SK-N-SH (cell line): ENCODE results near the gene CDH13. TPM values are rescaled to one million over a fixed set of nuclear protein-coding genes. Genes with fewer than 3 reads are reported as not detected.

Experiments
- CTCF ChIA-PET: fragments of 300-600, 350-600 bp; formaldehyde crosslinking; extraction: SDS; loops from one replicate; lab custom pipeline; 2021; lab: Yijun Ruan, JAX
- POLR2A ChIA-PET: fragments of 350-600 bp; sonication (Branson Sonifier 250); formaldehyde crosslinking; extraction: SDS; loops from one replicate; lab custom pipeline; 2020; ENCODE audit warnings: antibody characterized with exemption, inconsistent platforms; lab: Yijun Ruan, JAX
- DNase-seq: peaks from one replicate; pipeline ENCODE4 v3.0.0; 2012
- H2AFZ ChIP-seq: fragments of 200-600 bp; sonication (generic); 2 replicates; pipeline ENCODE4 v1.8.1; 2016; ENCODE audit warnings: antibody characterized with exemption, mild to moderate bottlenecking, low read depth
- H3F3A ChIP-seq: fragments of 200-600 bp; sonication (generic); replicated peaks from 2 replicates; pipeline ENCODE3; 2016; ENCODE audit warnings: antibody characterized with exemption, mild to moderate bottlenecking; ENCODE audit not compliant: insufficient read depth
- H3K27ac ChIP-seq, 2 experiments: fragments of 200-500 bp in 1 of 2; fragments of 200-600 bp in 1 of 2; sonication (Bioruptor generic) in 1 of 2; sonication (generic), shearing (Covaris generic) in 1 of 2; 2 replicates each; pipeline versions ENCODE4 v1.5.1 to v1.6.1; 2014 to 2016; ENCODE audit warnings: low read depth in 2 of 2, inconsistent platforms in 1 of 2, low read length in 1 of 2, mild to moderate bottlenecking in 1 of 2, mixed read lengths in 1 of 2
- H3K27me3 ChIP-seq: fragments of 200-600 bp; sonication (generic), shearing (Covaris generic); 2 replicates; pipeline ENCODE4 v1.6.1; 2016; ENCODE audit warnings: mixed run types; ENCODE audit not compliant: insufficient read depth
- H3K36me3 ChIP-seq, 2 experiments: fragments of 200-500 bp in 1 of 2; fragments of 200-600 bp in 1 of 2; sonication (Bioruptor generic) in 1 of 2; sonication (generic) in 1 of 2; replicated peaks in 1 of 2; 2 replicates each; pipeline versions ENCODE3 to v1.5.1; 2014 to 2016; ENCODE audit warnings: low read length in 1 of 2, mild to moderate bottlenecking in 1 of 2; ENCODE audit not compliant: insufficient read depth in 2 of 2, control insufficient read depth in 1 of 2
- H3K4me1 ChIP-seq, 2 experiments: fragments of 200-500 bp in 1 of 2; fragments of 200-600 bp in 1 of 2; sonication (Bioruptor generic) in 1 of 2; sonication (generic), shearing (Covaris generic) in 1 of 2; 2 replicates each; pipeline versions ENCODE4 v1.5.1 to v1.6.1; 2014 to 2016; ENCODE audit warnings: low read depth in 1 of 2, low read length in 1 of 2, mixed run types in 1 of 2; ENCODE audit not compliant: insufficient read depth in 2 of 2, control insufficient read depth in 1 of 2
- H3K4me2 ChIP-seq: fragments of 200-600 bp; sonication (generic), shearing (Covaris generic); 2 replicates; pipeline ENCODE4 v1.6.1; 2017; ENCODE audit warnings: mixed run types
- H3K4me3 ChIP-seq, 2 experiments: fragments of 200-500 bp in 1 of 2; fragments of 200-600 bp in 1 of 2; sonication (Bioruptor generic) in 1 of 2; sonication (generic), shearing (Covaris generic) in 1 of 2; 2 replicates each; pipeline versions ENCODE4 v1.5.1 to v1.8.1; 2014 to 2016; ENCODE audit warnings: low read depth in 2 of 2, inconsistent platforms in 1 of 2, low read length in 1 of 2, mild to moderate bottlenecking in 1 of 2, mixed read lengths in 1 of 2, moderate library complexity in 1 of 2
- H3K79me2 ChIP-seq: fragments of 200-600 bp; sonication (generic); 2 replicates; pipeline ENCODE4 v1.8.1; 2017; ENCODE audit warnings: mild to moderate bottlenecking; ENCODE audit not compliant: insufficient read depth
- H3K9ac ChIP-seq: fragments of 200-600 bp; sonication (generic); 2 replicates; pipeline ENCODE4 v1.6.1; 2017; ENCODE audit warnings: mixed run types
- H3K9me2 ChIP-seq: fragments of 200-600 bp; sonication (generic); 2 replicates; pipeline ENCODE4 v1.6.1; 2017; ENCODE audit warnings: mixed run types
- H3K9me3 ChIP-seq: fragments of 200-600 bp; sonication (generic); 2 replicates; pipeline ENCODE4 v1.6.1; 2017; ENCODE audit warnings: mixed run types, mild to moderate bottlenecking, moderate library complexity
- H4K20me1 ChIP-seq: fragments of 200-600 bp; sonication (generic); 2 replicates; pipeline ENCODE4 v1.6.1; 2017; ENCODE audit warnings: mild to moderate bottlenecking, mixed run types; ENCODE audit not compliant: insufficient read depth
- EP300 ChIP-seq, 2 experiments: IDR thresholded peaks; 2 replicates each; pipeline versions ENCODE4 v1.4.0 to v1.6.1; 2012; ENCODE audit warnings: borderline replicate concordance in 1 of 2, low read depth in 1 of 2, low read length in 1 of 2
- FOSL2 ChIP-seq: IDR thresholded peaks from 2 replicates; pipeline ENCODE4 v1.4.0; 2012; ENCODE audit warnings: low read depth, mild to moderate bottlenecking, moderate library complexity, borderline replicate concordance
- FOXJ3 ChIP-seq: sonication (generic); formaldehyde crosslinking; IDR thresholded peaks from 2 replicates; pipeline ENCODE4 v1.5.1; 2020; ENCODE audit warnings: mild to moderate bottlenecking, missing genetic modification reagents
- IRF3 ChIP-seq: fragments of 150-350 bp; IDR thresholded peaks from 2 replicates; pipeline ENCODE4 v1.6.1; 2016; ENCODE audit warnings: mild to moderate bottlenecking, low read depth, low read length
- JUND ChIP-seq: IDR thresholded peaks from 2 replicates; pipeline ENCODE4 v1.4.0; 2012
- MEF2A ChIP-seq: IDR thresholded peaks from 2 replicates; pipeline ENCODE4 v1.4.0; 2012; ENCODE audit warnings: low read depth, borderline replicate concordance
- MXI1 ChIP-seq: IDR thresholded peaks from 2 replicates; pipeline ENCODE4 v1.6.1; 2012; ENCODE audit warnings: mild to moderate bottlenecking, low read depth, low read length, improper control_type of control experiment
- NFIC ChIP-seq: IDR thresholded peaks from 2 replicates; pipeline ENCODE4 v1.4.0; 2012; ENCODE audit warnings: borderline replicate concordance
- NRF1 ChIP-seq: IDR thresholded peaks from 2 replicates; pipeline ENCODE4 v1.6.1; 2012; ENCODE audit warnings: low read depth, mild to moderate bottlenecking, low read length
- POLR2AphosphoS5 ChIP-seq: IDR thresholded peaks from 2 replicates; pipeline ENCODE4 v1.6.1; 2012; ENCODE audit warnings: low read depth, low read length
- RCOR1 ChIP-seq: fragments of 150-350 bp; IDR thresholded peaks from 2 replicates; pipeline ENCODE4 v1.6.1; 2017; ENCODE audit warnings: antibody characterized with exemption, low read length
- RXRA ChIP-seq: IDR thresholded peaks from 2 replicates; pipeline ENCODE4 v1.4.0; 2012; ENCODE audit warnings: low read depth, mild to moderate bottlenecking, borderline replicate concordance
- TAF1 ChIP-seq: IDR thresholded peaks from 2 replicates; pipeline ENCODE4 v1.6.1; 2012; ENCODE audit warnings: low read depth, mild to moderate bottlenecking, low read length, moderate library complexity, borderline replicate concordance
- TCF12 ChIP-seq: IDR thresholded peaks from 2 replicates; pipeline ENCODE4 v1.4.0; 2012
- USF2 ChIP-seq: fragments of 150-350 bp; IDR thresholded peaks from 2 replicates; pipeline ENCODE4 v1.6.1; 2017; ENCODE audit warnings: antibody characterized with exemption, low read length, low read depth, borderline replicate concordance
- YY1 ChIP-seq: IDR thresholded peaks from 2 replicates; pipeline ENCODE4 v1.4.0; 2012; ENCODE audit warnings: low read depth, mild to moderate bottlenecking
- WGBS: methylation state at CpG from one replicate; pipeline ENCODE4 v1.1.6; 2017; ENCODE audit warnings: low lambda C conversion rate; 5-methylcytosine and 5-hydroxymethylcytosine counted together
- polyA plus RNA-seq, 3 experiments: library from polyadenylated mRNA; depleted of rRNA; stranded (reverse); fragments of >200 nt; gene quantifications; 2 replicates each; pipeline ENCODE4 v1.2.3, GENCODE V29; 2012

The CDH13 gene
- polyA plus RNA-seq, 1 of the 3 experiments (the other 2 are of a cell fraction) = 93.0 TPM

- H3K4me1 ChIP-seq = no peaks in the 10 kb centered on the region
- no peak overlapping the region for H3K9ac ChIP-seq
- 0 out of 4 replicates have a peak overlapping the region, but pooled peaks of 1 of the 2 experiments have one; percentile 25 for H3K27ac ChIP-seq
- peaks cover 0 to 15% of the 10 kb centered on the region in 2 experiments for H3K36me3 ChIP-seq
- CTCF ChIA-PET = interaction anchor here (0.7 to 1.2 kb wide), 2 partner anchors 11 to 14 kb away, joined by 3 read pairs; no protein-coding TSS in a partner anchor
- POLR2A ChIA-PET = no interaction called here
- WGBS = 14% methylated on average over 10 of the region's 10 CpGs
- no peak overlapping the region for H2AFZ ChIP-seq
- H3K4me3 ChIP-seq = no peak overlapping the region
- no peaks in the 10 kb centered on the region for H3K27me3 ChIP-seq
- no peaks in the 10 kb centered on the region for H3K79me2 ChIP-seq
- no peak overlapping the region for H3K4me2 ChIP-seq
- TF ChIP-seq FOXJ3 (CRISPR knock-in tag) (no peak), NFIC (no peak), POLR2AphosphoS5 (no peak), RCOR1 (no peak)
- no peaks in the 10 kb centered on the region for H3F3A ChIP-seq
- no peaks in the 10 kb centered on the region for H3K9me2 ChIP-seq
- no peak for DNase-seq
- H4K20me1 ChIP-seq = no peaks in the 10 kb centered on the region
- H3K9me3 ChIP-seq = peaks cover 8% of the 10 kb centered on the region; the same call in 1 of the 2 replicates
These were observed 469.3 kb downstream of the CDH13 start for GRCh38 chr16:83095941-83096692.

GRCh38 chr16:83098536-83098935 is 471.8 kb downstream of the CDH13 start:
- H3K9me3 ChIP-seq = peaks cover 8% of the 10 kb centered on the region; the same call in 1 of the 2 replicates
- no peak overlapping the region for H3K27ac ChIP-seq
- no peak for DNase-seq
- H3K4me2 ChIP-seq = no peak overlapping the region
- H3K36me3 ChIP-seq = peaks cover 0 to 15% of the 10 kb centered on the region in 2 experiments
- 35% methylated on average over 3 of the region's 3 CpGs for WGBS
- no peaks in the 10 kb centered on the region for H3F3A ChIP-seq
- no peaks in the 10 kb centered on the region for H3K79me2 ChIP-seq
- no peaks in the 10 kb centered on the region for H3K9me2 ChIP-seq
- ChIA-PET POLR2A (no interaction called here), CTCF (interaction anchor here (1.0 kb wide), 1 partner anchor 11 kb away, joined by 3 read pairs; no protein-coding TSS in a partner anchor)
- no peaks in the 10 kb centered on the region for H3K4me1 ChIP-seq
- no peak overlapping the region for H3K4me3 ChIP-seq
- H2AFZ ChIP-seq = no peak overlapping the region
- no peak overlapping the region for H3K9ac ChIP-seq
- no peaks in the 10 kb centered on the region for H4K20me1 ChIP-seq
- TF ChIP-seq RCOR1 = no peak
- no peak for TF ChIP-seq NRF1
- no peak for TF ChIP-seq RXRA
- no peak for TF ChIP-seq TAF1
- no peaks in the 10 kb centered on the region for H3K27me3 ChIP-seq

- H3K79me2 ChIP-seq = no peaks in the 10 kb centered on the region
- H3K4me3 ChIP-seq = no peak overlapping the region
- no peaks in the 10 kb centered on the region for H3K9me2 ChIP-seq
- POLR2A ChIA-PET = no interaction called here
- TF ChIP-seq NFIC (no peak), MXI1 (no peak), USF2 (no peak), EP300 (IDR thresholded peaks at IDR 0.05; ENCODE audit: borderline replicate concordance in 1 of 2, low read depth in 1 of 2, low read length in 1 of 2) (no peak), TCF12 (no peak), JUND (no peak), MEF2A (no peak), IRF3 (no peak), YY1 (no peak), FOSL2 (no peak)
- TF ChIP-seq, all 33 proteins: peak for 0
- H3K27me3 ChIP-seq = no peaks in the 10 kb centered on the region
- no peak overlapping the region for H2AFZ ChIP-seq
- no peak overlapping the region for H3K9ac ChIP-seq
- H3K4me2 ChIP-seq = no peak overlapping the region
- H3K36me3 ChIP-seq = peaks cover 0 to 15% of the 10 kb centered on the region in 2 experiments
- CTCF ChIA-PET = no interaction called here
- H3K27ac ChIP-seq = no peak overlapping the region
- no peak for DNase-seq
- H3F3A ChIP-seq = no peaks in the 10 kb centered on the region
- H3K4me1 ChIP-seq = no peaks in the 10 kb centered on the region
- 28% methylated on average over 2 of the region's 2 CpGs for WGBS
- H3K9me3 ChIP-seq = peaks cover 8% of the 10 kb centered on the region; the same call in 1 of the 2 replicates
- no peaks in the 10 kb centered on the region for H4K20me1 ChIP-seq
These were observed 473.9 kb downstream of the CDH13 start for GRCh38 chr16:83100679-83101078.
